GM18520 (cell line): ENCODE results near the gene MYO1D.

Experiments
- ATAC-seq: cut with Tn5 transposase; IDR thresholded peaks from one replicate; pipeline ENCODE4 v1.9.1; 2021; ENCODE audit not compliant: unreplicated experiment

MYO1D gene

GRCh38 chr17:32629563-32630190 is 247.2 kb downstream of the MYO1D start:
- ATAC-seq: no peak

DNA sequence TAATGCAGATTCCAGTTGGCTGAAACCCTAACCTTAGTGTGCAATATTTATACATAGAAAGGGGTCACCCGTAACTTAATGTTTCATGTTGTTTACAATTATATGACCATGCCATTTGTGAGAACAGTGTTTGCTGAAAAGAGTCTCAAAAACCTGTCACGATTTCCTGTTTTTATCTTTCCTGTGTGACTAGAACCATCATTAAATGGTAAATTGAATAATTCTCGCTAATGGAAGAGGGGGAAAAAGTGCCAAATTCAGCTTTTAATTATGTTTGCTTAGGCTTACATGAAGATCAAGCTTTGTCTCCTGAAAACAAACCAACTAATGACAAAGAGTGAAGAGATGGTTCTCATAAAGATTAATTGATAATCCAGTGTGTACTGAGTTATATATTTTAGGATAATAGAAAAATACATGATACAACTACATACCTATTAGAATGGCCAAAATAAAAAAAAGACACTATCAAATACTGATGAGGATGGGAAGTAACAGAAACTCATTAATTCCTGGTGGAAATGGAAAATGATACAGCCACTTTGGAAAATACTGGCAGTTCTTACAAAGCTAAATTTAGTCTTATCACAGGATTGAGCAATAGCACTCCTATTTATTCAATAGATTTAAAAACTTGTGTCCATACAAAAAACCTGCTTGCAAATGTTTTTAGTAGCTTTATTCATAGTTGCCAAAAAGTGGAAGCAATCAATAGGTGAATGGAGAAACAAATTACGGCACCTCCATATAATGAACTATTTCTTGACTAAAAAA is 248.5 kb downstream of the MYO1D start:
- ATAC-seq: no peak

DNA sequence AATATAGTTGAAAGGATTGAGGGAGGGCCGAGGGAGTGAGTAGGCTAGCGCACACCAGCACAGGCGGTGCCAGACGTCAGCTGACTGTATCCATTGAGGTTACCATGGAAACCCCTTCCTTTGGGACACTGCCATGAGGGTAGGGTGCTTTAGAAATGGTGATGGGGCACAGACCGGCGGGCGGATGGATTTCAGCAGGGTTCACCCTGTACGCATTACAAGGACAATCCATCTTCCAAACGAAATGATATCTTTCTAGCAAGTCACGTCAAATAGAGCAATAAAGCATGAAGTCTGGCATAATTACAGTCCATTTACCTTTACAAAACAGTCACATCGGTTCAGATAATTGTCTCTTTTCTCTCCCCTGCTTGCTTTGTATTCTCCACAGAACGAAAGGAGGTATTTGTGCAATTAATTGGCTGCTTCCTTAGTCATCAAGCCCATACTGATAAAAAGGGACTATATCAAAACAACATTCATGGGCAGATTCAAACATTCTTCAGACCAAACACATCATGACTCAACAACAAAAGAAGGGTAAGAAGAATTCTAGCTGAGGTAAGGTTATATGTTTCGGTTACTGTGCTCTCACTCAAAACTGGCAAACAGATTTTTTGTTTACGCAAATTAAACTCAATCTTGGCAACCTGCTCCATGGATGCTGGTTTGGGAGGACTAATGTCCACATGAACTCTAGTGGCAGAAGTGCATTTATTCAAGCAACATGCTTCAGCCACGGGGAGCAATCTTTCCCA is 249.5 kb downstream of the MYO1D start:
- no peak for ATAC-seq

DNA sequence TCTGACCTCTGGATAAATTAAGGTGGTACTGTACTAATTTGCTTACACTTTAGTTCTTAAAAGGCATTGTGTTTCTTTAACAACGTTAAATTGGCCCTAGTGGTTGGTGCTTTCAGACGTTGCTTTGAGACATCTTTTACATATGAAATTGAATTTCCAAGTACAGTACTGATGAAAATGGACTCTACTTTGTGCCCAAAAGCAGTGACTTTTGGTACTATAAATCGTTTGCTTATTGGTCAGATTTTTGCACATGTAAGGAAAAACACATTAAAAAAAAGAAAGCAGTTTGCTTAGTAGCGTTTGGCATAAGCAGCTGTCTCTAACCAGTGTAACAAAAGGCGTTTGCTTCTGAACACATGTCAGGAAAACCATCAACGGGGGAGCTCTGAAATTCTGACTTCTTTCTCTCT is 250.5 kb downstream of the MYO1D start:
- ATAC-seq: no peak

DNA sequence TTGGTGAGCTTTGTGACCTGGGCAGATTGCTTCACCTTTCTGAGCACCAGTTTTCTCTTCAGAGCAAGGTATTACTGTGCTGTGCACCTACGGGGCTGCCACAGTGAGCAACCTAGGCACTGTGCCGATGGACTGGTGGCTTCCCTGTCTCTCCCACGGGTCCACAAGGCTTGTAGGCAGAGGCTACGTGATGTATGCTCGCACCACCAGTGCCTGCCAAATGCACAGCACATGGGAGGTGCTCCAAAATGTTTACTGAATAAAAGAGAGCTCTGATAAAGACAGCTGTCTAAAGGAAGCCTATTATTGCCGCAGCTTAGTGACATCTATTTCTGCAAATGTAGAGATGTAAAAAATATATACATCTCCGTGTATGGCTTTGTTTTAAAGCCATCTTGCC is 251.0 kb downstream of the MYO1D start:
- ATAC-seq: no peak

- ATAC-seq: no peak
Observed at GRCh38 chr17:32623196-32623595, 253.7 kb downstream of the MYO1D start.

- ATAC-seq: no peak
Observed at GRCh38 chr17:32622540-32622939, 254.4 kb downstream of the MYO1D start.

DNA sequence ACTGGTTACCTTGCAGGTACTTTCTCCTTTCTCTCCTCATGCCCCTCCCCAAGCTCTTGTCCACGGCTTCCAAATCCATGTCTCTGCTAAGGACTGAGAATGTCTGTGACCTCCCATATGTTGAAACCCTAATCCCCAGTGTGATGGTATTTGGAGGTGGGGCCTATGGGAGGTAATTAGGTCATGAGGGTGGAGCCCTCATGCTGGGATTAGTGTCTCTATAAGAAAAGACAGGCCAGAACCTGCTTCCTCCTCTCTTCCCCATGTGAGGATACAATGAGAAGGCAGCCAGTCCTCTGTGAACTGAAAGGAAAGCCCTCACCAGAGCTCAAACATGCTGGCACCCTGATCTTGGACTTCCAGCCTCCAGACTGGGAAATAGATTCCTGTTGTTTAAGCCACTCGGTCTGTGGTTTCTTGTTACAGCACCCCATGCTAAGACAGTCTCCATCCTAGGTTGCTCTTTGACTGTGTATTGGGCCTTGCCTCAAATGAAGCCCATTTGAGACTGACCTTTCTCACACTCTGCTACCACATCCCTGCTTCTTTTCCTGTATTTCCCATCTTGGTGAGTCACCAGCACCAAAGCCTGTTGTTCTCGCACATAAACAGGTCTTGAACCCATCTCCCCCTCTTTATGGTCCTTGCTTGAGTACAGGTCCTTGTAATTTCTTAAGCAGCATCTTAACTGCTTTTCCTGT is 255.2 kb downstream of the MYO1D start:
- ATAC-seq: no peak

- ATAC-seq: no peak
Observed at GRCh38 chr17:32615326-32615725, 261.6 kb downstream of the MYO1D start.

GRCh38 chr17:32610943-32611342 is 266.0 kb downstream of the MYO1D start:
- ATAC-seq: no peak

- ATAC-seq: no peak
Observed at GRCh38 chr17:32609884-32610650, 266.9 kb downstream of the MYO1D start.

- ATAC-seq: no peak
Observed at GRCh38 chr17:32609085-32609484, 267.8 kb downstream of the MYO1D start.

GRCh38 chr17:32608267-32608666 is 268.7 kb downstream of the MYO1D start:
- ATAC-seq: no peak

- no peak for ATAC-seq
Observed at GRCh38 chr17:32604966-32605365, 272.0 kb downstream of the MYO1D start.

- no peak for ATAC-seq
Observed at GRCh38 chr17:32602396-32602795, 274.5 kb downstream of the MYO1D start.

- ATAC-seq: no peak
Observed at GRCh38 chr17:32601866-32602265, 275.1 kb downstream of the MYO1D start.

DNA sequence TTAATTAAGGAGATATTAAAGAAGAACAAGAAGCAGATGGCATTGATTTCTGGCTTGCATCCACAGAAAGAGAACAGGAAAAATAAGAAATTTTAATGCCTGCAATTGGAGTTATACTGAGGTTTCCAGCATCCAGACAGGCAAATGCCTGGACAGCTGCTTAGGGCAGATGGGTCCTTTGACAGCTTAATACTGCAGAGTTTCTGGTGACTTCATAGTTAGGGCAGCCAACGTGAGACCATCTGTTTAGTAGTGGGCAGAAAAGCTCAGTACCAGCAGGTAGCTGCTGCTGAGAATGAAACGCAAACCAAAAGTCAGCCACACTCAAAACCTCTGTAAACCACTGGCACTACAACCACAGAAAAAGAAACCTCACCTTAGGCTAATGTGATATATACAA is 280.3 kb downstream of the MYO1D start:
- ATAC-seq: peak; percentile 77

GRCh38 chr17:32596206-32596605 is 280.7 kb downstream of the MYO1D start:
- ATAC-seq: no peak

GRCh38 chr17:32593003-32593402 is 283.9 kb downstream of the MYO1D start:
- ATAC-seq: no peak

GRCh38 chr17:32591405-32591804 is 285.5 kb downstream of the MYO1D start:
- ATAC-seq: no peak

- ATAC-seq: no peak
Observed at GRCh38 chr17:32590974-32591373, 285.9 kb downstream of the MYO1D start.
